Fibroblast of lung (primary cell): Measurements from ENCODE around the gene GRIN3B. TPM values are rescaled to one million over a fixed set of nuclear protein-coding genes. Genes with fewer than 3 reads are reported as not detected.

Source experiments
- DNase-seq, 2 donors: peaks; one replicate each; pipeline versions ENCODE4 v3.0.0 to v3.0.0-alpha.2; 2010; ENCODE audit warnings: low read depth in 2 of 2
- H2AFZ ChIP-seq: 2 replicates; pipeline ENCODE4 v1.5.1; 2012; ENCODE audit warnings: low read length, control low read depth, inconsistent platforms
- H3K27ac ChIP-seq: 2 replicates; pipeline ENCODE4 v1.5.1; 2011; ENCODE audit warnings: low read length, control low read depth; ENCODE audit not compliant: insufficient read depth
- H3K27me3 ChIP-seq: 2 replicates; pipeline ENCODE4 v1.5.1; 2011; ENCODE audit warnings: mild to moderate bottlenecking, low read length; ENCODE audit not compliant: control insufficient read depth, insufficient read depth
- H3K36me3 ChIP-seq: 2 replicates; pipeline ENCODE4 v1.5.1; 2011; ENCODE audit warnings: low read length; ENCODE audit not compliant: control insufficient read depth, insufficient read depth
- H3K4me1 ChIP-seq: 2 replicates; pipeline ENCODE4 v1.5.1; 2011; ENCODE audit warnings: low read length; ENCODE audit not compliant: control insufficient read depth, insufficient read depth; ENCODE audit errors: extremely low read depth
- H3K4me2 ChIP-seq: 2 replicates; pipeline ENCODE4 v1.5.1; 2011; ENCODE audit warnings: low read length, control low read depth; ENCODE audit not compliant: insufficient read depth; ENCODE audit errors: extremely low read depth
- H3K4me3 ChIP-seq, 4 experiments: fragments of 200-600 bp in 1 of 4; sonication (generic) in 1 of 4; replicated peaks in 1 of 4; 2 replicates each; pipeline ENCODE4 v1.5.1; 2011 to 2016; ENCODE audit warnings: low read length in 4 of 4, low read depth in 3 of 4, mild to moderate bottlenecking in 3 of 4, control low read depth in 2 of 4, inconsistent platforms in 1 of 4, mixed read lengths in 1 of 4; ENCODE audit not compliant: insufficient read depth in 1 of 4; ENCODE audit errors: control extremely low read depth in 1 of 4
- H3K79me2 ChIP-seq: 2 replicates; pipeline ENCODE4 v1.5.1; 2012; ENCODE audit warnings: mild to moderate bottlenecking, low read length, inconsistent platforms; ENCODE audit not compliant: control insufficient read depth, insufficient read depth
- H3K9ac ChIP-seq: 2 replicates; pipeline ENCODE4 v1.5.1; 2011; ENCODE audit warnings: mild to moderate bottlenecking, low read length, control low read depth; ENCODE audit not compliant: insufficient read depth
- H3K9me3 ChIP-seq: 2 replicates; pipeline ENCODE4 v1.5.1; 2012; ENCODE audit warnings: low read depth, low read length; ENCODE audit not compliant: control insufficient read depth, insufficient read depth
- H4K20me1 ChIP-seq: 2 replicates; pipeline ENCODE4 v1.5.1; 2011; ENCODE audit warnings: low read length; ENCODE audit not compliant: control insufficient read depth, insufficient read depth; ENCODE audit errors: extremely low read depth
- CTCF ChIP-seq, 2 donors: IDR thresholded peaks in 1 of 2; conservative IDR thresholded peaks in 1 of 2; 1 replicate in 1 of 2; 2 replicates in 1 of 2; pipeline ENCODE4 v1.5.1; 2011 to 2012; ENCODE audit warnings: low read length in 2 of 2, control low read depth in 1 of 2, inconsistent platforms in 1 of 2, low read depth in 1 of 2, mild to moderate bottlenecking in 1 of 2
- EZH2 ChIP-seq: IDR thresholded peaks from 2 replicates; pipeline ENCODE4 v1.5.1; 2012; ENCODE audit warnings: low read length, control low read depth, mild to moderate bottlenecking; ENCODE audit errors: missing control alignments
- polyA plus RNA-seq, 2 donors: library from polyadenylated mRNA; depleted of rRNA in 1 of 2; stranded (reverse) in 1 of 2; unstranded in 1 of 2; fragments of >200 nt; gene quantifications; 2 replicates each; pipeline ENCODE4 v1.2.1, GENCODE V29; 2011 to 2012; ENCODE audit warnings: missing spikeins in 1 of 2
- total RNA-seq: library from RNA; depleted of rRNA; stranded (reverse); fragments of >200 nt; gene quantifications from 2 replicates; pipeline ENCODE4 v1.2.1, GENCODE V29; 2014

Gene GRIN3B
- total and polyA plus RNA-seq, 2 donors (not counting 1 experiment from before 2014, with no cell fraction given) = 0.12 to 0.66 TPM

- Histone ChIP-seq H4K20me1 (no peaks in the 10 kb centered on the region), H3K4me1 (peaks cover 5% of the 10 kb centered on the region), H3K27ac (no peak overlapping the region), H3K27me3 (no peaks in the 10 kb centered on the region), H3K4me3 (no peak overlapping the region), H3K79me2 (no peaks in the 10 kb centered on the region), H3K9ac (no peak overlapping the region), H3K9me3 (no peaks in the 10 kb centered on the region), H2AFZ (no peak overlapping the region), H3K36me3 (peaks cover 25% of the 10 kb centered on the region), H3K4me2 (no peak overlapping the region)
- TF ChIP-seq EZH2 (no peak), CTCF (conservative IDR thresholded peaks at IDR 0.05 in 1 of 2, IDR thresholded peaks at IDR 0.05 in 1 of 2; ENCODE audit: low read depth in 1 of 2, low read length in 2 of 2) (no peak)
- no peak for DNase-seq
Observed at GRCh38 chr19:964116-964520, 36.1 kb upstream of the GRIN3B start.

GRCh38 chr19:964761-965694, 35.2 kb upstream of the GRIN3B start:
- no peak overlapping the region for H3K9ac ChIP-seq
- H3K4me3 ChIP-seq = no peak overlapping the region

More at GRCh38 chr19:964761-965694, 35.2 kb upstream of the GRIN3B start:
- Histone ChIP-seq H4K20me1 (no peaks in the 10 kb centered on the region), H3K27ac (no peak overlapping the region), H2AFZ (no peak overlapping the region), H3K36me3 (peaks cover 26% of the 10 kb centered on the region), H3K9me3 (no peaks in the 10 kb centered on the region), H3K4me1 (peaks cover 5% of the 10 kb centered on the region), H3K79me2 (no peaks in the 10 kb centered on the region), H3K27me3 (no peaks in the 10 kb centered on the region), H3K4me2 (no peak overlapping the region)
- DNase-seq = peak; percentile 23 to 38
- TF ChIP-seq EZH2 (no peak), CTCF (conservative IDR thresholded peaks at IDR 0.05 in 1 of 2, IDR thresholded peaks at IDR 0.05 in 1 of 2; ENCODE audit: low read depth in 1 of 2, low read length in 2 of 2) (no peak)
